GM12892 (cell line): Measurements from ENCODE around the gene CEMIP.

ENCODE experiments used
- POLR2AphosphoS5 ChIP-seq: IDR thresholded peaks from 2 replicates; pipeline ENCODE4 v1.6.1; 2011; ENCODE audit warnings: low read depth, low read length, control low read depth
- TAF1 ChIP-seq: IDR thresholded peaks from 2 replicates; pipeline ENCODE4 v1.6.1; 2011; ENCODE audit warnings: low read depth, mild to moderate bottlenecking, control low read depth, low read length, borderline replicate concordance

DNA sequence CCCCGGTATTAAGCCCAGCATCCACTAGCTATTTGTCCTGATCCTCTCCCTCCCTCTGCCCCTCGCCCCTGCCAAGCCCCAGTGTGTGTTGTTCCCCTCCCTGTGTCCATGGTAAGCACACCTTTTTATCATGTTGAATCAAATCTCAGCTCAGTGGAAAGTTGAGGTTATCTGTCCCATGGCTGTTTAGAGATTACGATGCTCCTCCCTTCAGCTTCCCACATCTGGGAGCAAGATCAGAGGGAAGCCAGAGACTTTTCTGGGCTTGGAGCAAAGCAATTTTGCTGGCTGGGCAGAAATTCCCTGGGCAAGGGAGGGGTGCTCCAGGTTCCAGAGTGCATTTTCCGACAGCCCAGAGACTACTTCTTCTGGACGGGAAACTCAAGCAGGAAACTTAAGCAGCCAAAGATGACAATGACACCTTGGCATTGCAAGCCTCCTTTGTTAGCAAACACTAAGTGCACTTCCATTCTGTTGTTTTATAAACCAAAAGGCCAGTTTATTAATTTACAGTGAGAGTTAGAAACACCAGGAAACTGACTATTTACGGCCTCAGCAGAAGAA is 105.9 kb downstream of the CEMIP start:
- TF ChIP-seq TAF1 (no peak), POLR2AphosphoS5 (no peak)
